ENCODE measurements around the gene FERMT3.

GRCh38 chr11:64239662-64240434 lies 33.3 kb downstream of the FERMT3 start:
- no peak for TF ChIP-seq CTCF (IDR thresholded peaks at IDR 0.05; ENCODE audit: low read length)
- no peak for TF ChIP-seq EZH2phosphoT487 (IDR thresholded peaks at IDR 0.05; ENCODE audit: low read length)
- no peak for TF ChIP-seq EZH2 (optimal IDR thresholded peaks at IDR 0.05; ENCODE audit: low read depth, low read length)

All from MM.1S (cell line).